CD14-positive monocyte (primary cell): ENCODE data around the gene HLCS. TPM values are rescaled to one million over a fixed set of nuclear protein-coding genes. Genes with fewer than 3 reads are reported as not detected.

Source experiments
- DNase-seq, 3 donors: peaks; one replicate each; pipeline ENCODE4 v3.0.0-alpha.2; 2011 to 2022
- H2AFZ ChIP-seq: 2 replicates; pipeline ENCODE4 v1.6.0; 2012; ENCODE audit warnings: mild to moderate bottlenecking, low read depth, low read length, inconsistent platforms; ENCODE audit not compliant: insufficient read depth, poor library complexity, severe bottlenecking
- H3K27ac ChIP-seq, 2 donors: 1 replicate in 1 of 2; 2 replicates in 1 of 2; pipeline ENCODE4 v1.5.1; 2012 to 2013; ENCODE audit warnings: low read length in 2 of 2, control low read depth in 1 of 2, inconsistent platforms in 1 of 2, low read depth in 1 of 2, mild to moderate bottlenecking in 1 of 2
- H3K27me3 ChIP-seq, 2 donors: one replicate each; pipeline versions ENCODE4 v1.6.0 to v1.6.1; 2011 to 2013; ENCODE audit warnings: low read length in 2 of 2; ENCODE audit not compliant: control insufficient read depth in 2 of 2, insufficient read depth in 2 of 2
- H3K36me3 ChIP-seq, 2 donors: replicated peaks in 1 of 2; 1 replicate in 1 of 2; 2 replicates in 1 of 2; pipeline versions ENCODE4 v1.5.1 to v1.6.1; 2012 to 2013; ENCODE audit warnings: low read length in 2 of 2, control low read depth in 1 of 2, inconsistent platforms in 1 of 2, mild to moderate bottlenecking in 1 of 2; ENCODE audit not compliant: insufficient read depth in 2 of 2, control insufficient read depth in 1 of 2
- H3K4me1 ChIP-seq, 2 donors: 1 replicate in 1 of 2; 2 replicates in 1 of 2; pipeline versions ENCODE4 v1.5.1 to v1.6.1; 2012 to 2013; ENCODE audit warnings: low read length in 2 of 2, control low read depth in 1 of 2, inconsistent platforms in 1 of 2, mild to moderate bottlenecking in 1 of 2, moderate library complexity in 1 of 2; ENCODE audit not compliant: insufficient read depth in 2 of 2, control insufficient read depth in 1 of 2
- H3K4me2 ChIP-seq: replicated peaks from 2 replicates; pipeline ENCODE3; 2012; ENCODE audit warnings: low read length, moderate library complexity, mild to moderate bottlenecking; ENCODE audit not compliant: poor library complexity, severe bottlenecking; ENCODE audit errors: extremely low read depth
- H3K4me3 ChIP-seq, 3 experiments: fragments of 200-600 bp in 1 of 3; sonication (generic) in 1 of 3; replicated peaks in 1 of 3; 1 replicate in 2 of 3; 2 replicates in 1 of 3; pipeline ENCODE4 v1.5.1; 2011 to 2013; ENCODE audit warnings: low read length in 3 of 3, mild to moderate bottlenecking in 3 of 3, control low read depth in 2 of 3, low read depth in 2 of 3, inconsistent platforms in 1 of 3, moderate library complexity in 1 of 3
- H3K79me2 ChIP-seq: 2 replicates; pipeline ENCODE4 v1.6.0; 2012; ENCODE audit warnings: mild to moderate bottlenecking, control low read depth, inconsistent platforms, low read length, moderate library complexity; ENCODE audit not compliant: insufficient read depth
- H3K9ac ChIP-seq: 2 replicates; pipeline ENCODE4 v1.6.0; 2017; ENCODE audit warnings: low read length, mild to moderate bottlenecking; ENCODE audit not compliant: insufficient read depth, poor library complexity, severe bottlenecking
- H3K9me3 ChIP-seq, 2 donors: replicated peaks in 1 of 2; 1 replicate in 1 of 2; 2 replicates in 1 of 2; pipeline versions ENCODE4 v1.5.1 to v1.6.1; 2012 to 2013; ENCODE audit warnings: low read length in 2 of 2, control low read depth in 1 of 2; ENCODE audit not compliant: control insufficient read depth in 1 of 2, insufficient read depth in 1 of 2
- H4K20me1 ChIP-seq: 2 replicates; pipeline ENCODE4 v1.6.0; 2012; ENCODE audit warnings: mild to moderate bottlenecking, low read length, control low read depth, moderate library complexity; ENCODE audit not compliant: insufficient read depth
- H3K27ac Mint-ChIP-seq, 7 donors: one replicate each; pipeline ENCODE4 v1.8.0; 2020; ENCODE audit warnings: mild to moderate bottlenecking in 7 of 7, mixed read lengths in 7 of 7, moderate library complexity in 6 of 7, inconsistent platforms in 2 of 7
- H3K27me3 Mint-ChIP-seq, 3 donors: one replicate each; pipeline ENCODE4 v1.8.0; 2021 to 2022; ENCODE audit warnings: low read depth in 3 of 3, mild to moderate bottlenecking in 3 of 3, mixed read lengths in 3 of 3, moderate library complexity in 3 of 3, inconsistent platforms in 1 of 3
- H3K36me3 Mint-ChIP-seq, 2 donors: one replicate each; pipeline ENCODE4 v1.8.0; 2020; ENCODE audit warnings: mixed read lengths in 2 of 2, inconsistent platforms in 1 of 2, mild to moderate bottlenecking in 1 of 2
- H3K4me1 Mint-ChIP-seq: one replicate; pipeline ENCODE4 v1.8.0; 2020; ENCODE audit warnings: mild to moderate bottlenecking, mixed read lengths
- H3K4me3 Mint-ChIP-seq, 2 donors: one replicate each; pipeline ENCODE4 v1.8.0; 2020; ENCODE audit warnings: mild to moderate bottlenecking in 2 of 2, mixed read lengths in 2 of 2, moderate library complexity in 1 of 2
- H3K9me3 Mint-ChIP-seq, 7 donors: one replicate each; pipeline ENCODE4 v1.8.0; 2020 to 2022; ENCODE audit warnings: mixed read lengths in 7 of 7, mild to moderate bottlenecking in 6 of 7, moderate library complexity in 6 of 7, inconsistent platforms in 2 of 7
- WGBS: methylation state at CpG from one replicate; pipeline ENCODE4 v1.1.5; 2013; ENCODE audit warnings: missing lambda C conversion rate; ENCODE audit not compliant: insufficient coverage; 5-methylcytosine and 5-hydroxymethylcytosine counted together
- intact Hi-C, 2 donors: fragments of 100-400 bp; cut with micrococcal nuclease; formaldehyde crosslinking; loops; one replicate each; pipeline versions ENCODE4 v1.15.0 to v1.15.1; 2023
- polyA plus RNA-seq, 3 donors: library from polyadenylated mRNA; depleted of rRNA in 1 of 3; unstranded in 2 of 3; stranded (reverse) in 1 of 3; fragments of 300-500 nt in 2 of 3; fragments of >200 nt in 1 of 3; fragmentation: Illumina TruSeq in 2 of 3; gene quantifications; 1 replicate in 2 of 3; 2 replicates in 1 of 3; pipeline ENCODE4 v1.2.3, GENCODE V29; 2012 to 2021
- TF ChIP-seq, protein P1 (sequence below): fragments of 200-600 bp; IDR thresholded peaks from one replicate; pipeline ENCODE4 v1.8.0; 2022; ENCODE audit warnings: antibody characterized with exemption, mild to moderate bottlenecking

The HLCS gene
- polyA plus RNA-seq, 3 donors: 2.1 to 3.1 (median 2.2) TPM

DNA sequence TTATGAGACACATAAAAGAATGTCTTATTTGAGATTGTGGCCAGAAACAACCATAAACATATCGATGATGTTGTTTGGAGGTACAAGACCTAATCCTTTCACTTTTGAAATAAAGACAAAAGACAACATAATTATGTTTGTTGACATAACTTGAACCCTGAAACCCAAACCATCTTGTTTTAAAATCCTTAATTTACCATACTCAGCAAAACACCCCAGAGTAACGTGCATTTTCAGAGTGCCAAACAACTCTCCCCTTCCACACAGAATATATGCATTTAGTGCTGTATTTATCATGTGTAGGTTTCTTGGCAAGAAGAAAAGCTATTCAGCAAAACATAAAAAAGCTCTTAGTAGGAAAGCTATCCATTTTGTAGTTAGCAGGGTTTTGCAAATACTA is 250.1 kb downstream of the HLCS start:
- Mint-ChIP-seq H3K27me3 (peaks cover 46 to 77% (median 55%) of the 10 kb centered on the region in 3 donors), H3K4me3 (peak overlapping the region in 1 of 2 donors; percentile 14), H3K36me3 (no peaks in the 10 kb centered on the region), H3K4me1 (no peaks in the 10 kb centered on the region), H3K9me3 (peaks cover 0 to 5% (median 0%) of the 10 kb centered on the region in 7 donors), H3K27ac (no peak overlapping the region)
- no peaks in the 10 kb centered on the region for H3K36me3 ChIP-seq
- intact Hi-C loops: no loop called here
- H3K27ac ChIP-seq: no peak overlapping the region
- no peak overlapping the region for H3K4me2 ChIP-seq
- H3K79me2 ChIP-seq: no peaks in the 10 kb centered on the region
- H2AFZ ChIP-seq: no peak overlapping the region
- no peak for DNase-seq
- no peak overlapping the region for H3K4me3 ChIP-seq
- peaks cover 0 to 5% of the 10 kb centered on the region in 2 donors for H3K9me3 ChIP-seq
- H3K9ac ChIP-seq: no peak overlapping the region
- H3K4me1 ChIP-seq: no peaks in the 10 kb centered on the region
- TF ChIP-seq, protein P1, sequence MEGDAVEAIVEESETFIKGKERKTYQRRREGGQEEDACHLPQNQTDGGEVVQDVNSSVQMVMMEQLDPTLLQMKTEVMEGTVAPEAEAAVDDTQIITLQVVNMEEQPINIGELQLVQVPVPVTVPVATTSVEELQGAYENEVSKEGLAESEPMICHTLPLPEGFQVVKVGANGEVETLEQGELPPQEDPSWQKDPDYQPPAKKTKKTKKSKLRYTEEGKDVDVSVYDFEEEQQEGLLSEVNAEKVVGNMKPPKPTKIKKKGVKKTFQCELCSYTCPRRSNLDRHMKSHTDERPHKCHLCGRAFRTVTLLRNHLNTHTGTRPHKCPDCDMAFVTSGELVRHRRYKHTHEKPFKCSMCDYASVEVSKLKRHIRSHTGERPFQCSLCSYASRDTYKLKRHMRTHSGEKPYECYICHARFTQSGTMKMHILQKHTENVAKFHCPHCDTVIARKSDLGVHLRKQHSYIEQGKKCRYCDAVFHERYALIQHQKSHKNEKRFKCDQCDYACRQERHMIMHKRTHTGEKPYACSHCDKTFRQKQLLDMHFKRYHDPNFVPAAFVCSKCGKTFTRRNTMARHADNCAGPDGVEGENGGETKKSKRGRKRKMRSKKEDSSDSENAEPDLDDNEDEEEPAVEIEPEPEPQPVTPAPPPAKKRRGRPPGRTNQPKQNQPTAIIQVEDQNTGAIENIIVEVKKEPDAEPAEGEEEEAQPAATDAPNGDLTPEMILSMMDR: no peak
- whole genome bisulfite sequencing: no CpG with 5 or more reads among the region's 2 CpGs
- no peaks in the 10 kb centered on the region for H4K20me1 ChIP-seq
- peaks cover 48 to 70% of the 10 kb centered on the region in 2 donors for H3K27me3 ChIP-seq

- intact Hi-C loops: no loop called here
- Mint-ChIP-seq H3K36me3 (peaks cover 0 to 1% of the 10 kb centered on the region in 2 donors), H3K4me1 (no peaks in the 10 kb centered on the region), H3K27ac (no peak overlapping the region), H3K9me3 (peaks cover 0 to 10% (median 2%) of the 10 kb centered on the region in 7 donors), H3K4me3 (peak overlapping the region in 1 of 2 donors; percentile 35), H3K27me3 (peaks cover 67 to 89% (median 72%) of the 10 kb centered on the region in 3 donors)
- Histone ChIP-seq H3K36me3 (no peaks in the 10 kb centered on the region), H3K27ac (no peak overlapping the region), H3K4me1 (no peaks in the 10 kb centered on the region), H3K4me3 (no peak overlapping the region), H2AFZ (no peak overlapping the region), H4K20me1 (no peaks in the 10 kb centered on the region), H3K9ac (no peak overlapping the region), H3K27me3 (peaks cover 73 to 93% of the 10 kb centered on the region in 2 donors), H3K79me2 (no peaks in the 10 kb centered on the region), H3K4me2 (no peak overlapping the region), H3K9me3 (peaks cover 0 to 10% of the 10 kb centered on the region in 2 donors)
- TF ChIP-seq, protein P1: no peak
- WGBS: 60% methylated on average over 1 of the region's 3 CpGs
- DNase-seq: no peak
These were observed 252.7 kb downstream of the HLCS start for GRCh38 chr21:36713746-36714145.
